Glomerular visceral epithelial cell (primary cell): ENCODE data around the gene HUWE1.
"Not testable (repeated sequence)": the region's sequence is repeated elsewhere in the genome, so short reads cannot be mapped to it uniquely, and the experiment has no call there.

Experiments used
- DNase-seq: peaks from one replicate; pipeline ENCODE4 v3.0.0-alpha.2; 2016; ENCODE audit errors: extremely low spot score

The HUWE1 gene

DNA sequence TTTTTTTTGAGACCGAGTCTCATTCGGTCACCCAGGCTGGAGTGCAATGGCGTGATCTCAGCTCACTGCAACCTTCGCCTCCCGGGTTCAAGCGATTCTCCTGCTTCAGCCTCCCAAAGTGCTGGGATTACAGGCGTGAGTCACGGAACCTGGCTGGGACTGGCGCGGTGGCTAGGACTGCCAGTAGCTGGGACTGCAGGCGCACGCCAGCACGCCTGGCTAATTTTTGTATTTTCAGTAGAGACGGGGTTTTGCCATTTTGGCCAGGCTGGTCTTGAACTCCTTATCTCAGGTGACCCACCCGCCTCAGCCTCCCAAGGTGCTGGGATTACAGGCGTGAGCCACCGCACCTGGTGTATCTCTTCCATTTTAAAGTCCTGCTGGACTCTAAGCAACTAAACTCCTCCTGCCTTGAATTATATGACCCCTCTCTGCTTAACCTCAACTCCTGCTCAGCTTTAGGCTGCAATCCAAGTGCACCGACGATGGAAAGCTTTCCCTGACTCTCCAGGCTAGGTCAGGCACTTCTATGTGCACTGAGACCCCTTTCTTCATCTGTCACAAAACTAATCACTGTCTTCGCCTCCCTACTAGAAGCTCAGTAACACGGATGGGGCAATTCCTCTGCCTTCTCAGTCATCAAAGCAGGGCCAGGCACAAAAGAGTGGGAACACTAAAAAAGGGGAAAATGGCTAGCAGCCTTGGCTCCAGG is 155.1 kb downstream of the HUWE1 start:
- DNase-seq, result not testable (repeated sequence)

DNA sequence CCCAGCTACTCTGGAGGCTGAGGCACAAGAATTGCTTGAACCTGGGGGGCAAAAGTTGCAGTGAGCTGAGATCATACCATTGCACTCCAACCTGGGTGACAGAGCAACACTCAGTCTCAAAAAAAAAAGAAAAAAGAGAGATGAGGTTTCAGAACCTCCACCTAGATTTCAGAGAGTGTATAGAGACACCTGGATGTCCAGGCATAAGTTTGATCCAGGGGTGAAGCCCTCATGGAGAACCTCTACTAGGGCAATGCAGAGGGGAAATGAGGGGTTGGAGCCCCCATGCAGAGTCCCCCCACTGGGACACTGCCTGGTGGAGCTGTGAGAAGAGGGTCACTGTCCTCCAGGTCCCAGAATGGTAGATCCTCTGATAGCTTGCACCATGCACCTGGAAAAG is 159.5 kb downstream of the HUWE1 start:
- DNase-seq, result no peak

DNA sequence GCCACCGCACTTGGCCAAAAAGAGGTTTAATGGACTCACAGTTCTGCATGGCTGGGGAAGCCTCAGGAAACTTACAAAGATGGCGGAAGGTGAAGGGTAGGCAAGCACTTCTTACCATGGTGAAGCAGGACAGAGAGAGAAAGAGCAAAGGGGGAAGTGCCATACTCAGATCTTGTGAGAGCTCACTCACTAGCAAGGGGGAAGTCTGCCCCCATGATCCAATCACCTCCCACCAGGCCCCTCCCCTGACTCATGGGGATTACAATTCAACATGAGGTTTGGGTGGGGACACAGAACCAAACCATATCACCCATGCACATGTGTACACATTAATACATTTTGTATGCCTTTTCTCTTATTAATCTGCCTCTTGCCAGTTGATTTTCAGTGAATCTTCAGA is 175.2 kb downstream of the HUWE1 start:
- DNase-seq, result no peak

DNA sequence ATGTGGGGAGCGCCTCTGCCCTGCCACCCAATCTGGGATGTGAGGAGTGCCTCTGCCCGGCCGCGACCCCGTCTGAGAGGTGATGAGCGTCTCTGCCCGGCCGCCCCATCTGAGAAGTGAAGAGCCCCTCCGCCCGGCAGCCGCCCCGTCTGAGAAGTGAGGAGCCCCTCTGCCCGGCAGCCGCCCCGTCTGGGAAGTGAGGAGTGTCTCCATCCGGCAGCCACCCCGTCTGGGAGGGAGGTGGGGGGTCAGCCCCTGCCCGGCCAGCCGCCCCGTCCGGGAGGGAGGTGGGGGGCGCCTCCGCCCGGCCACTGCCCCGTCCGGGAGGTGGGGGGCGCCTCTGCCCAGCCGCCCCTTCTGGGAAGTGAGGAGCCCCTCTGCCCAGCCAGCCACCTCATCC is 182.5 kb downstream of the HUWE1 start:
- not testable (repeated sequence) for DNase-seq

DNA sequence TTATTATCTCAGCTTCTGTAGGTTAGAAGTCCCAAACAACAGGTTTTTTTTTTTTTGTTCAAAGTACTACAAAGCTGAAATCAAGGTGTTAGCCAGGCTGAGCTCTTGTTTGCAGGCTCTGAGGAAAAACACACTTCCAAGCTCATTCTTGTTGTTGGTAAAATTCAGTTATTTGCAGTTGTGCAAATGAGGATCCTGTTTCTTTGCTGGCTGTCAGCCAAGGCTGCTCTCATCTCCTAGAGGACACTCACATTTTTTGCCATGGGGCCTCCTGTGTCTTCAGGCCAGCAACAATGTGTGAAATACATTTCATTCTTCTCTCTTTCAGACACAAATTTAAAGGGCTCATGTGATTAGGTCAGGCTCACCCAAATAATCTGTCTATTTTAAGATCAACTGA is 192.1 kb downstream of the HUWE1 start:
- DNase-seq, result no peak

DNA sequence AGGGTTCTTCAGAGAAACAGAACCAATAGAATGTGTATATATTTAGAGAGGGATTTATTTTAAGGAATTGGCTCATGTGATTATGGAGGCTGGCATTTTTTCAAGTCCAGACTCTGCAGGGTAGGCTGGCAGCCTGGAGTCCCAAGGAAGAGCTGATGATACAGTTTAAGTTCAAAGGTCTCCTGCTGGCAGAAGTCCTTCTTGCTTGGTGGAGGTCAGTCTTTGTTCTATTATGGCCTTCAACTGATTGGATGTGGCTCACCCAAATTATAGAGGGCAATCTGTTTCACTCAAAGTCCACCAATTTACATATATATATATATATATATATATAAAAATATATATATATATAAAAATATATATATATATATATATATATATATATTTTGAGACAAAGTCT is 200.2 kb downstream of the HUWE1 start:
- DNase-seq, result no peak

DNA sequence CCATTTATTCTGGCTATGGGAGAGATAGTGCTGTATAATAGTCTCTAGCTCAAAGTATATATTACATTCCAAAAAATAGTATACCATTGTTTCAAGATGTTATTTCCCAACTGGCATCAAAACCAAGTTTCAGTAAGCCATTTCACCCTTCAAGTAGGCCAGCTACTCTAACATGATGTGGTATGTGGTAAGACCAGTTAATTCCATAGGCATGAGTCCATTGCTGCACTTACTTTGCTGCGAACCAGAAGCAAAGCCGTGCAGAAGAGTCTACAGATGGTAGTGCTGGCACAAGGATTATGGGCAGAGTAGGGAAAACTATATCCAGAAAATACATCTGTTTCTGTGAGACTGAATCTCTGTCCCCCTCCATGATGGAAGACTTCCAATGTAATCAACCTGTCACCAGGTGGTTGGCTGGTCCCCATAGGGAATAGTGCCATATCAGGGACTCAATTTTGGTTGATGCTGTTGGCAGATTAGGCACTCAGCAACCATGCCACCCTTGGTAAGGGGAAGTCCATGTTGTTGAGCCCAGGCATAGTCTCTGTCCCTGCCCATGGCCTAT is 202.6 kb downstream of the HUWE1 start:
- no peak for DNase-seq

DNA sequence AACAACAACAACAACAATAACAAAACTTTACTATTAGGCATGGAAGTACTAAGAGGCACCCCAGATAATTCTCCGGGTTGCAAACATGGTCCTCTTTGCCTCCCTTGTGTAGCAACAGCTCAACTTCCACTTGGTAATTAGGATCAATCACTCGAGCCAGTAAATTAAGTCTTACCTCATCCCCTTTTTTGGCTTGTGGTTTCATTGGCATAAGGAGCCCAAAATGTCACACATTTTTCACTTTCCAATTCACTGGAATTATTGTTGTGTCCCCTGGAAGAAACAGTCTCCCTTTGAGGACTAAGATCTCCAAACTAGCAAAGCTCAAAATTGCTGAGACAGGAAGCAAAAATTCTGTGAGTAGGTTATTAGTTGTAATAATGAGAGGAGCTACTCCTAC is 203.1 kb downstream of the HUWE1 start:
- DNase-seq, result no peak
